GM21717 (cell line): ENCODE data around the gene SAMD11.
"Not testable (repeated sequence)": the region's sequence is repeated elsewhere in the genome, so short reads cannot be mapped to it uniquely, and the experiment has no call there.

Source experiments
- ATAC-seq: cut with Tn5 transposase; IDR thresholded peaks from one replicate; pipeline ENCODE4 v1.9.1; 2021; ENCODE audit warnings: mild to moderate bottlenecking, moderate library complexity; ENCODE audit not compliant: unreplicated experiment

SAMD11 gene, protein sequence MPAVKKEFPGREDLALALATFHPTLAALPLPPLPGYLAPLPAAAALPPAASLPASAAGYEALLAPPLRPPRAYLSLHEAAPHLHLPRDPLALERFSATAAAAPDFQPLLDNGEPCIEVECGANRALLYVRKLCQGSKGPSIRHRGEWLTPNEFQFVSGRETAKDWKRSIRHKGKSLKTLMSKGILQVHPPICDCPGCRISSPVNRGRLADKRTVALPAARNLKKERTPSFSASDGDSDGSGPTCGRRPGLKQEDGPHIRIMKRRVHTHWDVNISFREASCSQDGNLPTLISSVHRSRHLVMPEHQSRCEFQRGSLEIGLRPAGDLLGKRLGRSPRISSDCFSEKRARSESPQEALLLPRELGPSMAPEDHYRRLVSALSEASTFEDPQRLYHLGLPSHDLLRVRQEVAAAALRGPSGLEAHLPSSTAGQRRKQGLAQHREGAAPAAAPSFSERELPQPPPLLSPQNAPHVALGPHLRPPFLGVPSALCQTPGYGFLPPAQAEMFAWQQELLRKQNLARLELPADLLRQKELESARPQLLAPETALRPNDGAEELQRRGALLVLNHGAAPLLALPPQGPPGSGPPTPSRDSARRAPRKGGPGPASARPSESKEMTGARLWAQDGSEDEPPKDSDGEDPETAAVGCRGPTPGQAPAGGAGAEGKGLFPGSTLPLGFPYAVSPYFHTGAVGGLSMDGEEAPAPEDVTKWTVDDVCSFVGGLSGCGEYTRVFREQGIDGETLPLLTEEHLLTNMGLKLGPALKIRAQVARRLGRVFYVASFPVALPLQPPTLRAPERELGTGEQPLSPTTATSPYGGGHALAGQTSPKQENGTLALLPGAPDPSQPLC

DNA sequence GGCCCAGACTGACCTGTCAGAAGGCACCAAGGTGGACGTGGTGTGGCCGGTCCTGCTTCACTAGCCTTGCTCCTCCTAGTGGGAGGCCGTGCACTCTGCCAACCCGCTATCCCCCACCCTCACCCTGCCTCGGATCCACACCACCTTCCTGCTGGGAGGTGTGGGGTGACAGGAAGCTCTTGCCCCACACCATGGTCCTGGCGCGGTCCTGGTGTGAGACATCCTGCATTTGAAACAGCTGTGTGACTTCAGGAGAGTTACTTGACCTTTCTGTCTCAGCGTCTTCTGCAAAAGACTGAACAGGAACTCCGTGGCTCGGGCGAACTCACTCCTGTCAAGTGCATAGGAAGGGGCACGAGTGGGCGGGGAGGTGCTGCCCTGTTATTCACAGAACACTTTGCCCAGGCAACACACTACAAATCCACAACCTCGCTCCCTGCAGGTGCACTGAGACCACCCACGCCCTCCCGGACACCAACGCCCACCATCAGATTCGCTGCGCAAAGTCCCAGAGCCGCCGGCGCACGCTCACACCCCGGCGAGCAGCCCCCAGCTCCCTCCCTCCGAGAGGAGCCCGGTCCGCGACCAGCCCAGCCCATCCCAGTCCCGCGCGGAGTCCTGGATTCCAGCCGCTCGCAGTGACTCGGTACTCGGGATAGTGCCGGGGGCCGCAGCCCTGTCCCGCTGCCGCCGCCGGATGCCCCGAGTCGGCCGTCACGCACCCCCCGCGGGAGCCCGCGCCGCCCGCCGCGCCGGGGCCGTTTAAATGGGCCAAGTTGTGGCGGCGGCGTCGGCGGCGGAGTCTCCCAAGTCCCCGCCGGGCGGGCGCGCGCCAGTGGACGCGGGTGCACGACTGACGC lies at the start of gene SAMD11:
Gene SAMD11 (plus strand): TSS at position 793 of the 860 bp plus-strand sequence. CDS start 509 bp downstream, outside the sequence.
- no peak for ATAC-seq

DNA sequence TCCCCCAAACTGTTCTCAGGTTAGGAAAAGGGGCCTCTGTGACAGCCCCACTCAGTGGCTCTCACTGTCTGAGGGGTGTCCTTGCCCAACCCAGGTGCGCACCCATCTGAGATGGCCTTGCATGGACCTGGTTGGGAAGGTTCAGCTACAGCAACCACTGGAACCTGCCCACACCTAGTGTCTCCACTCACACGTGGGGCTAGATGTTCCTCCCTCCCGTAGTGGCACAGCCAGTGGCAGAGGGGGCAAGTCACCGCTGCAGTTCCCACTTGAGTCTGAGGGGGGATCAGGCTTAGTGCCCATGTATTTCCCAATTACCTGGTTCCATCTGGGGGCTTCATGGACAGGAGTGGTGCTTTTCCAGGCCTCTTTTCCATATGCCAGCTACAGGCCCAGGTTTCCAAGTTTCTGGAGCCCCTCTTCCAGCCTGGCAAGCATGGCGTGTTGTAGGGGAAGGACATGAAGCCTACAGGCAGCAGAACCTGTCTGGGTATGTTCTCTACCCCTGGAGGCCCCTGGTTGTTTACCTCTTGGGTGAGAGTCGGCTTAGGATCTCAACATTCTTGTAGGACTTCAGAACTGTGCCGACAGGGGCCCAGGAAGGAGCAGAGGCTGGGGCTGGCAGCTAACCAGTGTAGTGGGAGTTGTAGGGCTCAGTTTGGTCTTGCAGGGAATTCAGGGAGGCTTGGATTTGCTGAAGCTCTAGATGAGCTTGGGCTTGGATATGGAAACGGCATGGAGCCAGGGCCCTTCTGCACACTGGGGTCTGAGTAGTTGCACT lies 47.1 kb upstream of the SAMD11 start:
- not testable (repeated sequence) for ATAC-seq

DNA sequence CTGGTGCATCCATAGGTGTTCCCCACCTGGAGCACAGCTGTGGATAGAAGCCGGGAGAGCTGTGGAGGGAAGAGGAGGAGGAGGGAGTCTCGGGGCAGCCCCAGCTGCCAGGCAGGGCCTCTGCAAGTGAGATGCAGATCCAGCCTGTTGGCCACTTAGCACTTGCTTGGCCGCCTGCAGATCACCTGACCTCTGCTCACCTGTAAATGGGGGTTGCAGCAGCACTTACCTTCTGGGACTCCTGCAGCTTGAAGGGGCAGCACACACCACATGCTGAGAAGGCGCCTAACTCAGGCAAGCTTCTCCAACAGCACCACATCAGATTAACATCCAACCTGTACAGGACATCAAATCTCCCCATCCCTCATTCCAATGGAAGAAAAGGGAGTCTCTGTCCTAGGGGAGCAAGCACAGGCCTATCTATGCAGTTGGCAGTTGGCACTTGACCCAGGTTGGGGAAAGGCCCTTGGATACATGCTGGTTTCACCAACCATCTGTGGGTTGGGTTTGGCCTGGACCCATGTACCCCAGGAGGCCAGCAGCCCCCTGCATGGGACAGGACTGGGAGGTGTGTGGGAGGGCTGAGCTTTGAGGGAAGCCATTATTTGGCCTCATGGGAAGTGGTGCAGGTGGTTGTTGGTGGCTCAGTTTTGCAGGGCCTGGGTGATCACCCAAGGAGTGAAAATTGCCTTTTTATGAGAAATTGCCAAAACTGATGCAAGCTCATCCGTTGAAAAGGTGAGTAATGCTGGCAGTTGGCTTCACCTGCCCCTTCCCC lies 46.3 kb upstream of the SAMD11 start:
- not testable (repeated sequence) for ATAC-seq

DNA sequence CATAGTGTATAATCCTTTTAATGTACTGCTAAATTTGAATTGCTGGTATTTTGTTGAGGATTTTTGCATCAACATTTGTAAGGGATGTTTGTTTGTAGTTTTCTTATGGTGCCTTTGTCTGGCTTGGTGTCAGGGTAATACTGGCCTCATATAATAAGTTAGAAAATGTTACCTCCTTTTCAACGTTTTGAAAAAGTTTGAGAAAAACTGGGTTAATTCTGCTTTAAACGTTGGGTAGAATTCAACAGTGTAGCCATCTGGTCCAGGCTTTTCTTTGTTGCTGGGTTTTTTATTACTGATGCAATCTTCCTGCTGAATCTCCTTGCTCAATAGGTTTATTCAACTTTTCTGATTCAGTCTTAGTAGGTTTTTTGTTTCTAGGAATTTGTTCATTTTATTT lies 43.2 kb upstream of the SAMD11 start:
- not testable (repeated sequence) for ATAC-seq

DNA sequence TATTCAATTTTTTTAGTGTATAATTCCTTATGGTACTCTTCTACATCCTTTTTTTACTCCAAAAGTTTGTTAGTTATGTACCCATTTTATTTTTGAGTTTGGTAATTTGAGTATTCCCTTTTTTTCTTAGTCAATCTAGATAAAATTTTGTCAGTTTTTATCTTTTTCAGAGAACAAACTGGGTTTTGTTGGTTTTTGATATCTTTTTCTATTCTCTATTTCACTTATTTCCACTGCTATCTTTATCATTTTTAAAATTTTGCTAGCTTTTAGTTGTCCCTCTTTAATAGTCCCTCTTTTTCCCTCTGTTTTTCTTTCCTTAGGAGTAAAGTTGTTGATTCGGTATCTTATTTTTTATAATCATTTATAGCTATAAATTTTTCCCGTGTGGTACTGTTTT lies 42.8 kb upstream of the SAMD11 start:
- not testable (repeated sequence) for ATAC-seq

DNA sequence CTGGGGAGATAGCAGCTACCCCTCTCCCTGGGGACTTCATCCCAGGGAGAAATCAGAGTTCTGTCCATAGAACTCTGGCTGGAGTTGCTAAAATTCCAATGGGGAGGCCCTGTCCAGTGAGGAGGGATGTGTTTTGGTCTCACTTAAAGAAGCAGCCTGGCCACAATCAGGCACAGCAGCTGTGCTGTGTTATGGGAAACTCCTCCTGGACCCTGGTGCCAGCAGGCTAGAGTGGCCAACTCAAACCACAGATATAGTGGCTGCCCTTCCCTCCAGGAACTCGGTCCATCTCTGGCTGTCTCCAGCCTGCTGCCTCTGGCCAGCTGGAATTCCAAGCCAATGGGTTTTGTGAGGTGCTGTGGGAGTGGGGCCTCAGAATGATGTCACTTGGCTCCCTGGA lies 37.4 kb upstream of the SAMD11 start:
- ATAC-seq, result no peak

DNA sequence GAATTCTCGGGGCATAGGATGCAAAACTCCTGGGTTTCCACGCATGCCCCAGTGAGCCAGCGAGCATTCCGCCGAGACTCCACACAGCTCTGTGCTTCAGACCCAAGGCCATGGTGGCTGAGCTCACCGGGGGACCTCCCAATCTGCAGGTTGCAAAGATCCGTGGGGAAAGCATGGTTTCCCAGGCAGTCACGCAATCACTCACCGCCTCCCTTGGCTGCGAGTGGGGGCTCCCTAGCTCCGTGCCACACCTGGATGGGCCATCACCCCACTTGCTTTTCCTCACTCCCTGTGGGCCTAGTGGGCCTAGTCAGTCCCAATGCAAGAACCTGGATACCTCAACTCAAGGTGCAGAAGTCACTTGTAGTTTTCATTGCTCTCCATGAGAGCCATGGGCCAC lies 37.0 kb upstream of the SAMD11 start:
- no peak for ATAC-seq

DNA sequence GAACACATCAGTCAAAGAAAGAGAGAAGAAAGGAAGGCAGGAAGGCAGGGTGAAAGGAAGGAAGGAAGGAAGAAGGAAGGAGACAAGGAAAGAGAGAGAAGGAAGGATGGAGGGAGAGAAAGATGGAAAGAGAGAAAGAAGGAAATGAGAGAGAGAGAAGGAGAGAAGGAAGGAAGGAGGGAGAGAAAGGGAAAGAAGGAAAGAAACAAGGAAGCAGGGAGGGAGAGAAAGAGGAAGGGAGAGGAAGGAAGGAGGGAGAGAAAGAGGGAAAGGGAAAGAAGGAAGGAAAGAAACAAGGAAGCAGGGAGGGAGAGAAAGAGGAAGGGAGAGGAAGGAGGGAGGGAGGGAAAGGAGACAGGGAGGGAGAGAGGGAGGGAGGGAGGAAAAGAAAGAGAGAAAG lies 35.4 kb upstream of the SAMD11 start:
- no peak for ATAC-seq

DNA sequence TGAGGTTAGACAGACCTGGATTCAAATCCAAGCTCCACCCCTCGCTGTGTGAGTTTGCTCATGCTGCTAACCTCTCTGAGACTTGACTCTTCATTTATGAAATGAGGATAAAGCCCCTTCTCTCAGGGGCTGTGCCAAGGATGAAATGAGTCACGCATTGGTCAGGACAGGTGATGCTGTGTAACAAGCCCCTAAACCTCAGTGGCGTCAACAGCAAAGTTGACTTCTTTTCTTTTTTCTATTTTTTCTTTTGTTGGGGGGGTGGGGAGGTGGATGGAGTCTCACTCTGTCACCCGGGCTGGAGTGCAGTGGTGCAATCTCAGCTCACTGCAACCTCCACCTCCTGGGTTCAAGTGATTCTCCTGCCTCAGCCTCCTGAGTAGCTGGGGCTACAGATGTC lies 33.9 kb upstream of the SAMD11 start:
- not testable (repeated sequence) for ATAC-seq

DNA sequence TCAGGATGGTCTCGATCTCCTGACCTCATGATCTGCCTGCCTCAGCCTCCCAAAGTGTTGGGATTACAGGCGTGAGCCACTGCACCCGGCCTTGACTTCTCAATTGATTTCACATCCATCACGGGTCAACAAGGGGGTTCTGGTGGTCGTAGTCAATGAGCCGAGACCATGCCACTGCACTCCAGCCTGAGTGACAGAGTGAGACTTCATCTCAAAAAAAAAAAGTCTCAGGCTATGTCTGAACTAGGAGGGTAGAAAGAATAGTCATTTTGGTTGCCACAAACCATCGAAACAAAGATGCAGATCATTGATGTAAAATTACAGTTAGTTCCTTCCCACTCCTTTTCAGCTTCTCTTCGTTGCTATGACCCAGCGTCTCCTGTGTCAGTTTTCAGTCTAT lies 33.5 kb upstream of the SAMD11 start:
- ATAC-seq, result not testable (repeated sequence)

DNA sequence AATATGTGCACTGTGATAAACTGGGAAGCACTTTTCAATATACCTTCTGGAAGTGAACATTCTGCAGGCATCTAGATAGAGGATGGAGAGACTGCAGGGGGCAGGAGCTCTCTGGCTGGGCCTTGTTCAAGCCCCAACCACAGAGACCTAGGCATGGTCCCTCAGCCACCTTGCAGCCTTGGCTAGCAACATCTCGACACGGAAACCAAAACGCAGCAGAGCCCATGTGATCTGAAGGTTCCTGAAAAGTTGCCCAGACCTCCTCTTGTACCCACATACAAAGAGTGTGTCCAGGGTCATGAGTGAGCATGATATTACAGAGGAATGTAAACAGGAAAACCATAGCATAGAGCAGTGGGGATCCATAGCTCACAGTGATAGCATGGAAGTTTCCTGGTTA lies 33.1 kb upstream of the SAMD11 start:
- ATAC-seq, result no peak

DNA sequence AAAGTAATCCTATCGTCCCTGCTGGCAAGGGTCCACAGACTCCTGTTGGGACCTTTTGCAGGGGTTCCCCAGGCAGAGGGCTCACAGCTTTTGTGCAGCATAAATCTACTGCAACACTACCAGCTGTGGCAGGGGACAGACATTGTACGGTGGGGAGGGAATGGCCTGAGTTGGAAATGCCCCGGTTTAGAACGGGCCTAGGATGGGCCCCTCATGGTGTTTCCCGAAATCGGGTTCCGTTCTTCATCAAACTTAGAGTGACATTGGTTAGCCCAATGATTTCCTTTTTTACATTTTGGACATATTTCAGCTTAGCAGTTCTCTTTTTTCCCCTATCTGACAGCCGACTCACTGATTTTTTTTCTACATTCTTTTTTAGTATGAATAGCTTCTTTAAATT lies 26.5 kb upstream of the SAMD11 start:
- ATAC-seq, result no peak

DNA sequence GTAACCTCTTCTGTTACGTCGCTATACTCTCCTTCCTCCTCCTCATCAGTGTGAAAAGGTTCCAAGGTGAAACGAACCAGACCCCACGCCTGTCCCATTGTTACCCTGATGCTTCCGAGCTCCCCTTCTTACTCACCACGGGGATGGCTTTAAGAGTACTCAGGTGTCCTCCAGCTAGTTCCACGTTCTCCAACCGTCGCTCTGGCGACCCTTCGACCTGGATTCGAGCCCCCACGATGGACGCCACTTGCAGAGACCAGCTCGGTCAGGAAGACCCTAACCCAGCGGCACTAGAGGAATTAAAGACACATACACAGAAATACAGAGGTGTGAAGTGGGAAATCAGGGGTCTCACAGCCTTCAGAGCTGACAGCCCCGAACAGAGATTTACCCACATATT lies 25.8 kb upstream of the SAMD11 start:
- ATAC-seq, result not testable (repeated sequence)

DNA sequence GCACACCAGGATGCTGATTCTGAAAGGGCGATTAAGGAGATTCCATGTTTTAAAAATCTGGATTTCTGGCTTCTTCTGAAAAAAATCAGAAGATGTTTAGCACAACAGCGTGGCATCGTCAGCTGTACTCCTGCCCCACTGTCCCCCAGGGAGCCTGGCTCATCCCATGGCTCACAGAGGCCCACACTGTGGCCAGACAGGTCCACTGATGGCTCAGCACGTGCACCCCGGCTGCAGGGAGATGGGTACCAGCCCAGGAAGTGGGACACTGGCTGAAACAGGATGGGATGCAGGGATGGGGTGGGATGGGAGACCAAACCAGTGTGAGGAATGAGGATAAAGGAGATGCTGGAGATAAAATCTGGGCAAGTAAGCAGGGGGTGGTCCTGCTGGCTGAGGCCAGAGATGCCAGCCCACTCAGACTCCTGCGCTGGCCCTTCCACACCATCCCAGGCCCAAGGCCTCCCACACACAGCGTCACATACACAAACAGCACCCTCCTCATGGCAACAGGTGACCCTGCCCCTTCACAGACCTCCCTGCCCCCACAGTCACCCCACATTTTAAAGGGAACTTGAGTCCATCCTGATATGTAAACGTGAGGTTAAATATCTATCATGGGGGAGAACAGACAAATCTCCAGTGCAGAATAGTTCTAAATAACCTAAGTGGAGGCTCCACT lies 23.9 kb upstream of the SAMD11 start:
- ATAC-seq, result no peak

DNA sequence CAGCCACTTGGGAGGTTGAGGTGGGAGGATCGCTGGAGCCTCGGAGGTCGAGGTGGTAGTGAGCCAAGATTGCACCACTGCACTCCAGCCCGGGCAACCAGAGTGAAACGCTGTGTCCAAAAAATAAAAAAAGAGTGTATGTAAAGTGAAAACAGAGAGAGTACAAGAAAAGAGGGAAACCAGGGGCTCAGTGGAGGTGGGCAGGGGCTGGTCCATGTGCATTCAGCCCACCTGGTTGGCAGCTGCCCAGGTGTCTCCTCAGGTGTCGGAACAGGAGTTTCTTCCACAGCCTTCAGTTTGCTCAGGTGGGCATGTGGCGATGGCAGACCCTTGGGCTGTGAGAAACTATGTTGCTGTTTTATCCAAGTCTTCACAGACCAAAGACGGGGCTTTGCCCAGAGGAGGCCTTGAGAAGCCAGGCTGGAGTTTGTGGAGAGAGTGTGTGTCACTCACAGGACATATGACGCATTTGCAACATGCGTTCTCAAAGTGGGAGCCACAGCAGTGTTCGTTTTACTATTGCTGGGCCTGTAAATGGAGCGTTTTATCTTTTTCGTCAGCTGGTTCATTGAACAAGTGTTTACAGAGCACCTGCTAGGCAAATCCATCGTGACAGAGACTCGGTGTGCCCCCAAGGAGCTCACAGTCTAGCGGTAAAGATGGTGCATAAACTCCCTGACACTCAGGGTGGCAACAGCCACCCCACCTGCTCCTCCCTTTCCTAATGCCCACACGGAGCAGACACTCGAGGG lies 22.4 kb upstream of the SAMD11 start:
- no peak for ATAC-seq

DNA sequence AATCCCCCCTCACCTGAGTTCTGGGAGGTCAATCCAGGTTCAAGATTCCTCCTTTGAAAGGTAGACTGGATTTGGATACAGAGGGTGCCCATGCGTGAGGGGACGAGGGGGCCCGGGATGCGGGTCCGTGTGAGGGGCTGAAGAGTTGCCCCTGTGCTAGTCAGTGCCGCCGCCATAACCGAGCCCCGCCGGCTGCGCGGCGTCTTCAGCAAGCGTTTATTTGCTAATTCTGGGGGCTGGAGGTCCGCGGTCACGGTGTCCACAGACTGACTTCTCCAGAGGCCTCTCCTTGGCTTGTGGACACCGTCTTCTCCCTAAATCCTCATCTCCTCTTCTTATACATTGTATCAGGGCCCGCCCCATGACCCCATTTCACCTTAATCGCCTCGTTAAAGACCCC lies 20.9 kb upstream of the SAMD11 start:
- ATAC-seq, result no peak

DNA sequence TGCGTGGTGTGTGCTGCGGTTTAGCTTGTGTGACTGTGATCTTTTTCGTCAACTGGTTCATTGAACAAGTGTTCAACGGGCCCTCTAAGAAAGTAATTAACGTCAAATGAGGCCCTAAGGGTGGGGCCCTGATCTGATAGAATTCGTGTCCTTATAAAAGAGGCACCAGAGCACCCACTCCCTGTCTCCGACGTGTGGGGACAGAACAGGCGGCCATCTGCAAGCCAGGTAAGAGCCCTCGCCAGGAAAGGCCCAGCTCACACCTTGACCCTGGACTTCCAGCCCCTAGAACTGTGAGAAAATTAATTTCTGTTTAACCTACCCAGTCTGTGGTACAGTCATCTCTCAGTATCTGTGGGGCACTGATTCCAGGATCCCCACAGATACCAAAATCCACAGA lies 20.4 kb upstream of the SAMD11 start:
- ATAC-seq, result no peak

DNA sequence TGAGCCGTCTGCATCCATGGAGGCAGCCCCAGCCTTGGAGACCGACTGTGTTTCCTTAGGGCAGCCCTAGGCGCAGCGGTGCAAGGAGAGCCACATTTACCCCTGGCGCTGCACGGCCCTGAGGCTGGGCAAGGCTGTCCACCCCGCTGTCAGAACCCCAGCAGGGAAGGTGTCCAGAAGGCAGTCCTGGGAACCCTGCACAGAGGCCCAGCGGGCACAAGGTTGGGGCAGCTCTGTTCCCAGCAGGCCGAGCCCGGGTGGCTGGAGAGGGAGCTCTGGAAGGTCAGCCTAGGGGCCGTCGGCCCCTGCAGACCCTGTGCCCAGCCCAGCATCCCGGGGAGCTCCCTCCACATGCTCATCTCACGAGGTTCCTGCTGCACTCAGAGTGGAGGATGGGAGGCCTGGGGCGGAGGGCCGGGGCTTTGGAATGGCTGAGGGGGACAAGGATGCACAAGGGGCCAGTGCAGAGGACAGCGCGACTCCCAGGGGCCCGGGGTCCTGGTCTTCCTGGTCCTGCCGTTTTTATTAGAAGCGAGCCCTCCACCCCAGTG lies 19.9 kb upstream of the SAMD11 start:
- no peak for ATAC-seq
